NCI-H2081 treated with DMSO at 0.1 percent for 48 hours (cell line): ENCODE results near the gene CLCN6.

Source experiments
- DNase-seq: peaks from one replicate; lab custom pipeline; 2025; lab: John Stamatoyannopoulos, UW

The CLCN6 gene, protein sequence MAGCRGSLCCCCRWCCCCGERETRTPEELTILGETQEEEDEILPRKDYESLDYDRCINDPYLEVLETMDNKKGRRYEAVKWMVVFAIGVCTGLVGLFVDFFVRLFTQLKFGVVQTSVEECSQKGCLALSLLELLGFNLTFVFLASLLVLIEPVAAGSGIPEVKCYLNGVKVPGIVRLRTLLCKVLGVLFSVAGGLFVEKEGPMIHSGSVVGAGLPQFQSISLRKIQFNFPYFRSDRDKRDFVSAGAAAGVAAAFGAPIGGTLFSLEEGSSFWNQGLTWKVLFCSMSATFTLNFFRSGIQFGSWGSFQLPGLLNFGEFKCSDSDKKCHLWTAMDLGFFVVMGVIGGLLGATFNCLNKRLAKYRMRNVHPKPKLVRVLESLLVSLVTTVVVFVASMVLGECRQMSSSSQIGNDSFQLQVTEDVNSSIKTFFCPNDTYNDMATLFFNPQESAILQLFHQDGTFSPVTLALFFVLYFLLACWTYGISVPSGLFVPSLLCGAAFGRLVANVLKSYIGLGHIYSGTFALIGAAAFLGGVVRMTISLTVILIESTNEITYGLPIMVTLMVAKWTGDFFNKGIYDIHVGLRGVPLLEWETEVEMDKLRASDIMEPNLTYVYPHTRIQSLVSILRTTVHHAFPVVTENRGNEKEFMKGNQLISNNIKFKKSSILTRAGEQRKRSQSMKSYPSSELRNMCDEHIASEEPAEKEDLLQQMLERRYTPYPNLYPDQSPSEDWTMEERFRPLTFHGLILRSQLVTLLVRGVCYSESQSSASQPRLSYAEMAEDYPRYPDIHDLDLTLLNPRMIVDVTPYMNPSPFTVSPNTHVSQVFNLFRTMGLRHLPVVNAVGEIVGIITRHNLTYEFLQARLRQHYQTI

DNA sequence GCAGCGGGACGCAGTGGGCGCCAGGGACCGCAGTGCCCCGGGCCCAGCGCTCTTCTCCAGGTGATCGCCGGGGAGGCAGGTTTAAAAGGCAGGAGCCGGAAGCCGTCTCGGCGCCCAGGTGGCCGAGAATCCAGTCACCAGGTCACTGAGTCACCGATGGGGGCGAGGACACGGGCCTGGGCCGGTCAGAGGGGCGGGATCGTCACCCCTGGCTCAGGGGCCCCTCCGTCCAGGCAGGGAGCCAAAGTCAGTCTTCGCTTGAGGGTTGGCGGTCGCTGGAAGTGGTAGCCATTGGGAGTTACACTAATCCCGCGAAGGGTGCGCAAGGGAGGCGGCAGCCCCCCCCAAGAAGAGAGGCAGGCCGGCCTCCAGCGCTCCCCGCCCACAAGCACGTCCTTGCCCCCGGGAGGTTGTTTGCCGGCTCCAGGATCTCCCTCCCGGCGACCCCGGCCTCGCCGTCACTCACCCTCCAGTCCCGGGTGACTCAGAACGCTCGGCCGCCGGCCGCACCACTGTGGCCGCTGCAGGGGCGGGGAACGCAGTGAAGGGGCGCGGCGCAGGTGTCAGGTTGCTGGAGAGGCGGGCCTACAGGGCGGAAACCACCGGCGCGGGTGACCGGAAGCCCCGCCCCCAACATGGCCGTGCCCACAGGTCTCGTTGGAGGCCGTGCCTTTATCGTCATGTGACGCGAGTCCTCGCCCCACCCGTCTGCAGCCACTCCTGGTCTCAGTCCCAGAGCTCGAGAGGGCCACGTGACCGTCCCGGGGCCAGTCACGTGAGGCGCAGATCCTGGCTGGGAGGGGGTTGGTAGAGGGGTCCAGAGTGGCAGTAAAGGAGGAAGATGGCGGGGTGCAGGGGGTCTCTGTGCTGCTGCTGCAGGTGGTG lies at the start of gene CLCN6, which contains the start of gene MTHFR:
Gene CLCN6 (plus strand): TSS at position 770 of the 885 bp plus-strand sequence. CDS start 72 bp downstream, at position 842.
Gene MTHFR (minus strand): TSS at position 543 of the 885 bp plus-strand sequence. CDS start 2,848 bp downstream, outside the sequence.
- DNase-seq: peak; percentile 93

DNA sequence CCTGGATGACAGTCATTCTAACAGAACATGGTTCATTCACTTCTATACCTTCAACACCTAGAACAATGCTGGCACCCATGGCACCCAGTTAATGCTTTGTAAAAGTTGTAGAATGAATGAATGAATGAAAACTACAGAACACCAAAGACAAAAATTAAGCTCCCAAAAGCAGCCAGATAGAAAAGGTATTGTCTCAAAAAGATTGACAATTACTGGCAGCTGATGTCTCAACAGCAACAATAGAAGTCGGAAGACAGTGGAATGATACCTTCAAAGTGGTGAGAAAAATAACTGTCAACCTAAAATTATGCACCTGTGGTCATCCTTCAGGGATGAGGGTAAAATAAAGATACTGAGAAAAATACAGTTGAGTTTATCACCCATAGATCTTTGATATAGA lies 48.9 kb upstream of the CLCN6 start:
- no peak for DNase-seq

DNA sequence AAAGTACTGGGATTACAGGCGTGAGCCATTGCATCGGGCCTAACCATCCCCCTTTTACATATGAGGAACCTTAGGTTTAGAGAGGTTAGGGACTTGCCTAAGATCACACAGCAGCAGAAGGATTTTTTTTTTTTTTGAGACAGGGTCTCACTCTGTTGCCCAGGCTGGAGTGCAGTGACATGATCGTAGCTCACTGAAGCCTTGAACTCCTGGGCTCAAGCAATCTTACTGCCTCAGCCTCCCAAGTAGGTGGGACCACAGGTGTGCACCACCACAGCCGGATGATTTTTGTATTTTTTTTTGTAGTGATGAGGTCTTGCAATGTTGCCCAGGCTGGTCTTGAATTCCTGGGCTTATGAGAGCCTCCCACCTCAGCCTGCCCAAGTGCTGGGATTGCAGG lies 46.2 kb upstream of the CLCN6 start:
- DNase-seq: no peak

DNA sequence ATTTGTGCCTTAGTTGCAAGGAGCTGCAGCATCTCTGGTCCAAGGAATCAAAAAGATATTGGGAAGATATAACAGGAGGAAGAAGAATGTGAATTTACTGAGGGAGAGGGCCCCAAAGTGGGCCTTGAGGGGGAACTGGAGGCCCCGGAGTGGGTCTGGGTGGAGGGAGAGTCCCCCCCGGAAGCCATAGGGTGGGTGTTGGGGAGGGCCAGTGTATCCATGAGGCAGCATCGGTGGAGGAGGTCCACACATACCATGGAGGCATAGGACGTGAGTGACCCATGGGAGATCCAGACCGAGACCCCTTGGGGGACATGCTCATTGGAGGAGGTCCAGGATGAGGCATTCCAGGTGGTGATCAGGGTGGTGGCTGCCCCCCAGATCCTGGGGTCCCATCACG lies 44.7 kb upstream of the CLCN6 start:
- DNase-seq: no peak

DNA sequence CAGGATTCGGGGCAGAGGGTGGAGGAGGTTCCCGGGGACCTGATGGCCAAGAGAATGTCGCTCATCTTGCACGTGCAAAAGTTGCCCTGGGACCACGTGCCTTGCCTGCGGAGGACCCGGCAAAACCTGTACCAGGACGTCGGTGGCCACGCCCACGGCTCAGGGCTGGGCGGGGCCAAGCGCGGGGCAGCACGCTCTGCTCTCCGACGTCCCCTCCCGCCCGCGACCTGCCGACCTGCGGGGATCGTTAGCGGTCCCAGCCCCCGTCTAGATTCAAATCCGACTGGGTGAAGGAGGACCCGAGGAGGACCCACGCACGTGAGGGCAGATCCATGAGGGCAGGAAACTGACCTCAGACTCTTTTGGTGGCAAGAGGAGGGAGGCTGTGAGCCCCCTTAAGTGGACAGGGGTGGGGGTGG lies 44.0 kb upstream of the CLCN6 start, which contains the start of gene C1orf167:
Gene C1orf167 (plus strand): TSS at position 206 of the 419 bp plus-strand sequence. CDS start 2,208 bp downstream, outside the sequence.
- no peak for DNase-seq

DNA sequence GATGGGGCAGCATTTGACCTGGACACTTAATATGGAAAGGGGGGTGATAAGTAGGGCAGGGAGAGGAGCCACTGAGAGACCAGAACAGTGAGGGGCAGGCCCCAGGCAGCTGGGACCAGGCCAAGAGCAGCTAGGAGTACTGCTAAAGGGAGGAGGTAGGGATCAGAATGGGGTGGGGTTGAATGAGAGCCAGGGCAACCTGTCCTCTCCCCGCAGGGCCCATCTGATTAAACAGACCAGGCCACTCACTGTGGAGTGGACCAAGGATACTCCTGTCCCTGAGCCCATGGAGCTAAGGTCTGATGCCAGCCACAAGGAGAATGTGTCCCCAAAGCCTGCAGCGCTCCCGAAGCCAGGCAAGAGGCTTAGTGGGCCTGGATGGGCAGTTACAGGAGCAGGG lies 41.9 kb upstream of the CLCN6 start:
- no peak for DNase-seq

DNA sequence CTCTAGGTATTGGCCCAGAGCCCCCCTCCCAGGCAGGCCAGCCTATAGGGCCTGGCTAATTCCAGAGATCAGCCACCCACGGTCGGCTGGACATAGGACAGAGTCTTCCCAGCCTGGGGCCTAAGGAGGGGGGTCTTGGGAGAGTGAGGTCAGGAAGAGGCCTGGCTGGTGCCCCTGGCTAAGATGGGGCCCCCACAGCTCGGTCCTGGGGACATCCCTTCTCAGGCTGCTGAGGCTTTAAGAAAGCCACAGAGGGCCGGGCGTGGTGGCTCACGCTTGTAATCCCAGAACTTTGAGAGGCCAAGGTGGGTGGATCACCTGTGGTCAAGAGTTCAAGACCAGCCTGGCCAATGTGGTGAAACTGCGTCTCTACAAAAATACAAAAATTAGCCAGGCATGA lies 41.5 kb upstream of the CLCN6 start:
- no peak for DNase-seq

DNA sequence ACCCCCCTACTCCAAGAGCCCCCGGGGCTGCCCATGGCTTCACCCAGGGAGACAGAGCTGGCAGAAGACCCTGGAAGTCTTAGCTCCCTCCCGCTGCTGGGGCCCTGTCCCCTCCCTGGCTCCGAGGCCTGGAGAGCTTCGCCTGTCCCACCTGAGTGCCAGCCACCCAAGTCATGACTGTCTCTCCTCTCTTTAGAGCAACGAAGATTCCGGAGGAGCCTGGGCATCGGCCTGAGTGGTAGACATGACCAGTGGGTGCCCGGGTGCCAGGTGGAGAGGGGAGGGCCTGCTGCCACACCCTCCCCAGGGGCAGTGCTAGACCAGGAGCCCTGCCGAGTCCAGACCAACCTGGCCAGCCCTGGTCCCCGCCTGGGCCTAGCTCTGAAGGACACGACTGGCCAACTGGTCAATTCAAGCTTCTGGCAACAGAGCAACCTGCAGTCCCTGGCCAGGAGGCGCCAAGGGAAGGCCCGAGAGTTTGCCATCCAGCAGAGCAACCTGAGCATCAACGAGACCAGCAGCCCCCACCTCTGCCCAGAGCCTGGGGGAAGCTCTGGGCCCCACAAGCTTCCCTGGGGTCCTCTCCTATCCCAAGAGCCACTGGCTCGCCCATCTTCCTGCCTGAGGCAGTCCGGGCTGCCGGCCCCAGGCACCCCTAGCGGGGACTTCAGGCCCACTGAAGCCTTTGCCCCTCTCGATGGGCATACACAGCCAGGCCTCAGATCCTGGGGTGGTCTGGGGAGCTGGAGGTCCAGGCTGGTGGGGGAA lies 40.1 kb upstream of the CLCN6 start:
- DNase-seq: no peak

DNA sequence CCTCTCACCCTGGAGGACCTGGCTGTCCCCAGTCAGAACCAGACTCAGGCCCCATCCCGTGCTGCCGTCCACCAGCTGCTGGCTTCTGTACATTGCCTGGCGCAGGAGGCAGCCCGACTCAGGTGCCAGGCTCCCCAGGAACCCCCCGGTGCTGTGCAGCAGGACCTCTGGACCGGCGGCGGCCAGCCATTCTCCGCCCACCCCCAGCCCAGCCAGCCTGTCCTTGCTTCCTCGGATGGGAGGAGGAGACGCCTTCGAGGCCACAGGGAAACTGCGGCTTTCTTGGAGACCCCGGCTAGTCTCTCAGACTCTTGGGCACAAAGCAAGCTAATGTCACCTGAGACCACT lies 39.6 kb upstream of the CLCN6 start:
- DNase-seq: no peak

DNA sequence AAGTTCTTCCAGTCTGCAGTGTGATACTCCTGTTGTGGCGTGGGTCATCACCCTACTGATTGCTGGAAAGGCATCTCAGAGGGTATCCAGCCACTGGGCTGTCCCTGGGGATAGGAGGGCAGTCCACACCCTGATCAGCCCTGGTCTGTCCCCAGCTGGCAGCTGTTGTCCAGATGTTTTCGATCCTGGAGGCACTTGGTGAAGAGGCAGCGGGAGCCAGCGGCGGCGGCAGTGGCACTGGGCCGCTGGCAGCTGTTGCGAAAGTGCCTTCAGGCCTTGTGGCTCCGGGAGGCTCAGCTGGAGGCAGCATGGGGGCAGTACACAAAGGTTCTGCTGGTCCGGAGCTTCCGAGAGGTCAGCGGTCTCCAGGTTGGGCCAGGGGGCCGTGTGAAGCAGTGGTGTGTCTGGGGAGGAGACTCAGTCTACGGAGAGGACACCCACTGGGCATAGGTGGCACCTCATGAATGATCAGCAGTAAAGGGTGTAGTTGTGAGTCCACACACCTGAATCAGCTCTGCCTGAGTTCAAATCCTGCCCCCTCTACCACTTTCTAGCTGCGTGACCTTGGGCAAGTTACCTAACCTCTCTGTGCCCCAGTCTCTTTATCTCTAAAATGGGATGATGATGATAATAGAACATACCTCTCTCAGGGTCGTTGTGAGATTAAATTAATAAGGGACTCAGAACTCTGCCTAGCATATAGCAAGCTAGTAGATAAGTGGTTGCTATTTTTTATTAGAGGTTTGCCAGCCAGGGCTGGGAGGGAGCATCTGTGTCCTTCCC lies 37.9 kb upstream of the CLCN6 start:
- no peak for DNase-seq

DNA sequence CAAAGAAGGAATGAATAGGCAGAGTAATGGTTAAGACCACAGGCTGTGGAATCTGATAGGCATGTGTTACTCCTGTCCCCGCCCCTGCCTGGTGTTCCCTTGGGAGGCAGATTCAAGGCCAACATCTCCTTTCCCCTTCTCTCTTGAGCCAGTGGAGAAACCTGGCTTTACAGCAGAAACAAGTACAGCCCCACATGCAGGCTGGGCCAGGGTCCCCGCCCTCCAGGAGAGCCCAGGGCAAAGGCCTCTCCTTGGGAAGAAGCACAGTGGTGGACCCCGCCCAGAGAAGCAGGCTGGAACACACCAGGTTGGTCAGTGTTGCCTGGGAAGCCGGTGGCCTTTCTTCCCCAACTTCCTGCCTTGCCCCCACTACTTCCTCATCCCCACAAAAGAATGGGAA lies 37.2 kb upstream of the CLCN6 start:
- DNase-seq: no peak

DNA sequence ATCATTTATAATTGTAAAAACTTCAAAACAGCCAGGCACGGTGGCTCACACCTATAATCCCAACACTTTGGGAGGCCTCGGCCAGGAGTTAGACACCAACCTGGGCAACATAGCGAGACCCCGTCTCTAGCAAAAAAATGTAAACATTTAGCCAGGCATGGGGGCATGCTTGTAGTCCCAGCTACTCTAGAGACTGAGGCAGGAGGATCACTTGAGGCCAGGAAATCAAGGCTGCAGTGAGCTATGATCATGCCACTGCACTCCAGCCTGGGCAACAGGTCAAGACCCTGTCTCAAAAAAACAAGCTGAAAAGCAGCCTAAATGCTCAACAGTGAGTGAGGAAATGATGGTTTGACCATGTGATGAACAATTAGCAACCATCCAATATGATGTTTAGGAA lies 36.7 kb upstream of the CLCN6 start:
- DNase-seq: no peak

DNA sequence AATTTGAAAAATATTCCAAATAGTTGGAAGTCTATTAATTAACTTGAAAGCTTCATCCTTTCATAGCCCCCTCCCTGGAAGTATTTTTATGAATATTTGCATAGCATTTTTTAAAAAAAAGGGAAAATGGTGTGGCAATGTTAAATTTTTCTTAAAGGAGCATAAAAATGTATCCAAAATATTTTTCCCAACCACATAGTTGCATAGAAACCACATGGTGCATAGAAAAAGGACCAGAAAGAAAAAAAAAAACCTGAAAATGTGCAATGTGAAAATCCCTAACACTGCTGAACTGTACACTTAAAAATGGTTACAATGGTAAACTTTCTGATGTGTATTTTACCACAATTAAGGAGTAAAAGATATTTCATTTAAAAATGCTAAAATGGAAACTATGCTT lies 36.0 kb upstream of the CLCN6 start:
- no peak for DNase-seq

DNA sequence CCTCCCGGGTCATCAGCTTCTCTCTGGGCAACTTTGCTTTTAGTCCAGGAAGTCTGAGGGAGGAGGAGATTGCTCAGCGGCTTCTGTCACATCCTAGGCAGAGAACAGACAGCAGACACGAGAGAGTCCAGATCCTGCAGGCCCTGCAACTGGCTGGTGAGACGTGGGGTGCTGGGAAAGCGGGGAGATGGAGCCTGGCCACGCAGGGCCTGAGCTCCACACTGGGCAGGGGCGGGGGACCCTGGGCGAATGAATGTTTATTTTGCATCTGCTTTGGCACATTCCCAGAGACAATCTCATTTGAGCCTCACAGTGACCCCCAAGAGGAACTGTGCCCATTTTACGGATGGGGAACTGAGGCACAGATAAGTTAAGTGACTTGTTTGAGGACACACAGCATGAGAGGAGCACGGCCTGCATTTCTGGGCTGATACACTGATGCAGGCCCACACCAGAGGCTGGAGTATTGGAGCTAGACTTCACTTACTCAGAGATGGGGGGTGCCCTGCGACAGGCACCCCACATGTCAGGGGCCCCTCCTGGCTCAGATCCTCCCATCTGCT lies 34.4 kb upstream of the CLCN6 start:
- no peak for DNase-seq

DNA sequence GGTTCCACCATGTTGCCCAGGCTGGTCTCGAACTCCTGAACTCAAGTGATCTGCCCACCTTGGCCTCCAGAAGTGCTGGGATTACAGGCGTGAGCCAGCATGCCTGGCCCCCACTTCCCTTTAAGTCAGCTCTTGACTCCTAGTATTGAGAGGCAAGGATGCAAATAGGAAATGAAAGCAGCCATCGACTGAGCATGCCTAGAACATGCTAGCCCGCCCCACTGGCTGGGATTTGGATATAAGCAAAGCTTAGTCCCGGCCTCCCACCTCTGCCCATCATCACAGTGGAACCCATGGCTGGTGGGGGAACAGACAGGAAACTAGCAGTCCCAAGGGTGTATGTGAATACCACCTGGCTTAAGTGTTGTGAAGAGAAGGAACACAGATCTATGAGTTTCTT lies 33.5 kb upstream of the CLCN6 start:
- DNase-seq: no peak

DNA sequence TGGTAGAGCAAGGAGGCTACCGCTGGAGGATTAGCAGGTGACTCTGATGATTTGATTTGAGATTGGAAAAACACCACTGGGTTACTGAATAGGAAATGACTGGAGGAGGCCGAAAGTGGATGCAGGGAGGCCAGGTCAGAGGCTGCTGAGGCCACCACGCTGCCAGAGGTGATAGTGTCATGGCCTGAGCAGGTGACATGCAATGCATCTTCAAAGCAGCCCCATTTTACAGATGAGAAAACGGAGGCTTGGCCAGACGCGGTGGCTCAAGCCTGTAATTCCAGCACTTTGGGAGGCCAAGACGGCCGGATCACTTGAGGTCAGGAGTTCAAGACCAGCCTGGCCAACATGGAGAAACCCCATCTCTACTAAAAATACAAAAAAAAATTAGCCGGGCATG lies 31.2 kb upstream of the CLCN6 start:
- no peak for DNase-seq

DNA sequence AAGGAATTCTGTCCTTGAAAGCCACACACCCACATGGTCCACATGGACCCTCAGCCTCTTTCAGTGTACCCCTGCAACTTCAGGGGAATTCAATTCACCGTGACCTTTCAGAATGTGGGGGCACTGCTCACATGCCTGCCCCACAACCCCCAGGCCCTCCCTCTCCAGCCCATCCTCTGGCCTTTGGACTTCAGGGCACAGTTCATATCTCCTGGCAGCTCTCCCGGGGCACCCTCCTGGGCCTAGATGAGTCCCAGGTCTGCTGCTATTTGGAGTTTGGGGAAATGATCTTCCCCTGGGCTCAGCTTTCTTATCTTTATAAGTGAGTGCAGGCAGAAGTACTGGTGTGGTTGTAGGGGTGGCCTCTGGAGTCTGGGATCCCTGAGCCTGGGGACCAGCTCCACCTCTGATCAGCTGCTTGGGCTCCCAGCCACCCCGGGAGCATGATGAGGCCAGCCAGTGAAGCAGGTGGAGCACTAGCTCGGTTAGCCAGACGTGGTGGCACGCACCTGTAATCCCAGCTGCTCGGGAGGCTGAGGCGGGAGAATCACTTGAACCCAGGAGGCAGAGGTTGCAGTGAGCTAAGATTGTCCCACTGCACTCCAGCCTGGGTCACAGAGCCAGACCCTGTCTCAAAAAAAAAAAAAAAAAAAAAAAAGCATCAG lies 28.2 kb upstream of the CLCN6 start:
- DNase-seq: no peak

DNA sequence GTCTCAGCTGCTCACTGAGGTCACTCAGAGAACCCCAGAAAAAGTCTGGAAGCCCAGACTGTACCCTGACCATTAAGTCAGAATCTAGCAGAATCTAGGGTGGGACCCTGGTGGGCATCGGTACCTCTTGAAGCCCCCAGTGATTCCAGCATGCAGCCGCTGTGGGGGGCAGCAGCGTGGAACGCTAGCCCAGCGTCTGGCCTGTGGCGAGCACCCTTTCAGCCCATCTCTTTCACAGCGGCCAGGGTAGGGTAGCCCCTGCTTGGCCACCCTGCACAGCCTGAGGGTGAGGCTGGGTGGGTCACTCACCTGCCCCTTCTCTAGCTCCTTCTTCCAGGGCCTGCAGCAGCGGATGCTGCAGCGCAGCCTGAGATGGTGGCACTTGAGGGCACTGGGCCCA lies 27.7 kb upstream of the CLCN6 start:
- DNase-seq: no peak

DNA sequence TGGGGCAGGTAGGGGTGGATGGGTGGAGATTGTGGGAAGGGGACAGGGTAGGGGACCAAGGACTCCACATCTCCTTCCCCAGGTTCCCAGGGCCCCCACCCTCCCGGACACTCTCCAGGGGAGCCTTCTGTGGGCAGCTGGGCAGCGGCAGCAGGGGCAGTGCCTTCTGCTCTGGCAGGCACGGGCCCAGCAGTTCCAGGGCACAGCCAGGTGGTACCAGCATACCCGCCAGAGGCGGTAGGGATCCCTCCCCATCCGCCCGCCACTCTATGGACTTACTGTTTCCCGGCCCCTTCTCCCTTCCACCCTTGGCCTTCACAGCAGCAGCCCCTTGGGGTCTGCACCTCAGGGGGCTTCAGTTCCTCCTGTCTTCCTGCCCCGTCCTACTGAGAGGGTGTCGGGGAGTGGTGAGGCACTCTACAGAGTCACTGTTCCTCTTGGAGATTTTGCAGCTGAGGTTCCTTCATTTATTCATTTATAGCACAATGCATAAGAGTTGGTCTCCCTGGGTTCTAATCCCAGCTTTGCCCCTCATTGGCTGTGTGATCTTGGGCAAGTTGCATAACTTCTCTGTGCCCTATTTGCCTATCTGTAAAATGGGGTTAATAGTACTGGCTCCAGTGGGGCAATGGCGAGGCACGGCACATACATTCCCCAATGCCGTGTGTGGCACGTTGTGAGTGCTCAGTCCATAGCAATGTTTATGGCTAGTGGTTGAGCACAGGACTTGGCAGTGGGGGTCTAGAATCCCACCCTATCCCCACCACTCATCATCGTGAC lies 27.0 kb upstream of the CLCN6 start:
- DNase-seq: no peak
